KOPT-K1 (cell line): ENCODE measurements around the gene NEU3.
"Not testable (repeated sequence)": the region's sequence is repeated elsewhere in the genome, so short reads cannot be mapped to it uniquely, and the experiment has no call there.

Source experiments
- H3K27ac ChIP-seq: fragments of 200-600 bp; sonication (generic); 2 replicates; pipeline ENCODE4 v1.5.1; 2016; ENCODE audit warnings: antibody characterized with exemption, mild to moderate bottlenecking, low read depth, low read length; ENCODE audit not compliant: poor library complexity, severe bottlenecking
- H3K36me3 ChIP-seq: fragments of 200-600 bp; sonication (generic); 2 replicates; pipeline ENCODE4 v1.5.1; 2017; ENCODE audit warnings: antibody characterized with exemption, mild to moderate bottlenecking, low read length, moderate library complexity; ENCODE audit not compliant: insufficient read depth
- H3K9me3 ChIP-seq: fragments of 200-600 bp; sonication (generic); 2 replicates; pipeline ENCODE4 v1.5.1; 2017; ENCODE audit warnings: antibody characterized with exemption, low read length, mild to moderate bottlenecking; ENCODE audit not compliant: insufficient read depth, poor library complexity, severe bottlenecking

The NEU3 gene

GRCh38 chr11:75011872-75012271 is 23.1 kb downstream of the NEU3 start:
- Histone ChIP-seq H3K27ac (no peak overlapping the region), H3K9me3 (no peaks in the 10 kb centered on the region), H3K36me3 (peaks cover 96% of the 10 kb centered on the region)

GRCh38 chr11:75013051-75013450 is 24.3 kb downstream of the NEU3 start:
- no peak overlapping the region for H3K27ac ChIP-seq
- H3K9me3 ChIP-seq: peaks cover 3% of the 10 kb centered on the region
- peaks cover 94% of the 10 kb centered on the region for H3K36me3 ChIP-seq

- Histone ChIP-seq H3K27ac (no peak overlapping the region), H3K9me3 (peaks cover 11% of the 10 kb centered on the region), H3K36me3 (peaks cover 87% of the 10 kb centered on the region)
Measured at GRCh38 chr11:75014129-75014528, 25.4 kb downstream of the NEU3 start.

- H3K27ac ChIP-seq: not testable (repeated sequence)
- peaks cover 37% of the 10 kb centered on the region for H3K36me3 ChIP-seq
Measured at GRCh38 chr11:75019200-75019599, 30.5 kb downstream of the NEU3 start.

GRCh38 chr11:75020328-75020727 is 31.6 kb downstream of the NEU3 start:
- H3K9me3 ChIP-seq: peaks cover 20% of the 10 kb centered on the region
- H3K27ac ChIP-seq: not testable (repeated sequence)
- H3K36me3 ChIP-seq: peaks cover 28% of the 10 kb centered on the region

More at GRCh38 chr11:75019200-75019599, 30.5 kb downstream of the NEU3 start:
- peaks cover 20% of the 10 kb centered on the region for H3K9me3 ChIP-seq

GRCh38 chr11:75022296-75022695 is 33.6 kb downstream of the NEU3 start:
- peaks cover 20% of the 10 kb centered on the region for H3K9me3 ChIP-seq
- peaks cover 9% of the 10 kb centered on the region; the same call in 1 of the 2 replicates for H3K36me3 ChIP-seq
- H3K27ac ChIP-seq: no peak overlapping the region

- Histone ChIP-seq H3K27ac (no peak overlapping the region), H3K36me3 (peaks cover 4% of the 10 kb centered on the region; the same call in 1 of the 2 replicates), H3K9me3 (peaks cover 19% of the 10 kb centered on the region)
Measured at GRCh38 chr11:75022759-75023396, 34.1 kb downstream of the NEU3 start.

- Histone ChIP-seq H3K9me3 (peaks cover 12% of the 10 kb centered on the region), H3K36me3 (no peaks in the 10 kb centered on the region), H3K27ac (no peak overlapping the region)
Measured at GRCh38 chr11:75023446-75024067, 34.8 kb downstream of the NEU3 start.

GRCh38 chr11:75024068-75024449 is 35.3 kb downstream of the NEU3 start:
- Histone ChIP-seq H3K36me3 (no peaks in the 10 kb centered on the region), H3K27ac (no peak overlapping the region), H3K9me3 (peaks cover 10% of the 10 kb centered on the region)

- H3K9me3 ChIP-seq: peaks cover 2% of the 10 kb centered on the region
- no peaks in the 10 kb centered on the region for H3K36me3 ChIP-seq
- no peak overlapping the region for H3K27ac ChIP-seq
Measured at GRCh38 chr11:75024764-75025211, 36.1 kb downstream of the NEU3 start.

GRCh38 chr11:75025561-75025960 is 36.8 kb downstream of the NEU3 start:
- H3K36me3 ChIP-seq: no peaks in the 10 kb centered on the region
- H3K9me3 ChIP-seq: no peaks in the 10 kb centered on the region
- H3K27ac ChIP-seq: no peak overlapping the region

GRCh38 chr11:75028321-75028720 is 39.6 kb downstream of the NEU3 start:
- H3K9me3 ChIP-seq: no peaks in the 10 kb centered on the region
- no peak overlapping the region for H3K27ac ChIP-seq
- no peaks in the 10 kb centered on the region for H3K36me3 ChIP-seq

- H3K9me3 ChIP-seq: no peaks in the 10 kb centered on the region
- H3K36me3 ChIP-seq: no peaks in the 10 kb centered on the region
- H3K27ac ChIP-seq: no peak overlapping the region
Measured at GRCh38 chr11:75028724-75029123, 40.0 kb downstream of the NEU3 start.

- H3K36me3 ChIP-seq: no peaks in the 10 kb centered on the region
- H3K9me3 ChIP-seq: no peaks in the 10 kb centered on the region
- H3K27ac ChIP-seq: no peak overlapping the region
Measured at GRCh38 chr11:75029836-75030631, 41.3 kb downstream of the NEU3 start.

GRCh38 chr11:75031224-75031753 is 42.6 kb downstream of the NEU3 start:
- Histone ChIP-seq H3K27ac (no peak overlapping the region), H3K9me3 (no peaks in the 10 kb centered on the region)

More at GRCh38 chr11:75031224-75031753, 42.6 kb downstream of the NEU3 start:
- H3K36me3 ChIP-seq: no peaks in the 10 kb centered on the region
